HG02642 (cell line): ENCODE measurements around the gene TSHZ1.

ENCODE experiments used
- ATAC-seq: cut with Tn5 transposase; IDR thresholded peaks from one replicate; pipeline ENCODE4 v1.9.1; 2021; ENCODE audit warnings: mild to moderate bottlenecking; ENCODE audit not compliant: unreplicated experiment, poor library complexity

Gene TSHZ1, protein sequence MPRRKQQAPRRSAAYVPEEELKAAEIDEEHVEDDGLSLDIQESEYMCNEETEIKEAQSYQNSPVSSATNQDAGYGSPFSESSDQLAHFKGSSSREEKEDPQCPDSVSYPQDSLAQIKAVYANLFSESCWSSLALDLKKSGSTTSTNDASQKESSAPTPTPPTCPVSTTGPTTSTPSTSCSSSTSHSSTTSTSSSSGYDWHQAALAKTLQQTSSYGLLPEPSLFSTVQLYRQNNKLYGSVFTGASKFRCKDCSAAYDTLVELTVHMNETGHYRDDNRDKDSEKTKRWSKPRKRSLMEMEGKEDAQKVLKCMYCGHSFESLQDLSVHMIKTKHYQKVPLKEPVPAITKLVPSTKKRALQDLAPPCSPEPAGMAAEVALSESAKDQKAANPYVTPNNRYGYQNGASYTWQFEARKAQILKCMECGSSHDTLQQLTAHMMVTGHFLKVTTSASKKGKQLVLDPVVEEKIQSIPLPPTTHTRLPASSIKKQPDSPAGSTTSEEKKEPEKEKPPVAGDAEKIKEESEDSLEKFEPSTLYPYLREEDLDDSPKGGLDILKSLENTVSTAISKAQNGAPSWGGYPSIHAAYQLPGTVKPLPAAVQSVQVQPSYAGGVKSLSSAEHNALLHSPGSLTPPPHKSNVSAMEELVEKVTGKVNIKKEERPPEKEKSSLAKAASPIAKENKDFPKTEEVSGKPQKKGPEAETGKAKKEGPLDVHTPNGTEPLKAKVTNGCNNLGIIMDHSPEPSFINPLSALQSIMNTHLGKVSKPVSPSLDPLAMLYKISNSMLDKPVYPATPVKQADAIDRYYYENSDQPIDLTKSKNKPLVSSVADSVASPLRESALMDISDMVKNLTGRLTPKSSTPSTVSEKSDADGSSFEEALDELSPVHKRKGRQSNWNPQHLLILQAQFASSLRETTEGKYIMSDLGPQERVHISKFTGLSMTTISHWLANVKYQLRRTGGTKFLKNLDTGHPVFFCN (N-terminal part only)

GRCh38 chr18:75210274-75211001 is at the start of gene TSHZ1:
TSS of gene TSHZ1 (plus strand) at chr18:75210797. CDS start at chr18:75211877, 1,080 bp downstream.
- ATAC-seq = peak; percentile 30

GRCh38 chr18:75161256-75162028 is 49.2 kb upstream of the TSHZ1 start:
- peak; percentile 48 for ATAC-seq

- ATAC-seq = no peak
These were observed 48.1 kb upstream of the TSHZ1 start for GRCh38 chr18:75162467-75162866.

- ATAC-seq = no peak
These were observed 47.6 kb upstream of the TSHZ1 start for GRCh38 chr18:75162978-75163377.

DNA sequence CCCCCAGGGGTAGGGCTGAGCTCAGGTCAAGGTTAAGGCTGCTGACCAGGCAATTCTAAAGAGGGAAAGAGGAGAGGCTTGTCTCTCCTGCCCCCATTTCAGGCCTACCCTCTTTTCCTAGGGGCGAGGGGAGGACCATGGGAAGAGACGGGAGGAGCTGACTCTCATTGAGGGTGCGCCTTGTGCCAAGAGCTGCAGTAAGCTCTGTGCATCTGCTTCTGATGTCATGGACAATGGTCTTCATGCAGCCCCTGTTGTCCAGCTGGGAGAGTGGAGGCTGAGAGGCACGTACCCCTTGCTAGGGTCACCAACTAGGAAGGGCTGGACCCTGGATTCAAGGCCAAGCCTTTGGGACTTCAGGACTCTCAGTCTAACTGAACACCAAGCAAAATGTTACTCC is 46.9 kb upstream of the TSHZ1 start:
- ATAC-seq = no peak

- no peak for ATAC-seq
These were observed 46.1 kb upstream of the TSHZ1 start for GRCh38 chr18:75164479-75164878.

DNA sequence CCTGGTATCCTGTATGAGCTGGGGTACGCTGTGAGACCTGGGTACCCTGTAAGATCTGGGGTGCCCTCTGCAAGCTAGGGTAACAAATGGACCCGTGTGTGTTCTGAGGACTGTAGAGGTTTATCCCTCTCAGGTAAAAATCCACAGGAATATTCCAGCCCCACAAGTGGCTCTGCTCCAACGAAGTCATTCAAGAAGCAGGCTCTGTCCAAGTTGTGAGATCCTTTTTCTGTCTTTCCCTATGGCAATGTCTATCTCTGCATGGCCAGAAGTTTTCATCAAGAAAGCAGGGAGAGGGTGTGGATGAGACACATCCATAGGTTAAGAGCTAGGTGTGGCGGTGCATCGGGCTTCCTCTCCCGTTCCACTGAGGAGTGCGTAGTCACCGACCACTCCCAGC is 44.7 kb upstream of the TSHZ1 start:
- no peak for ATAC-seq

- ATAC-seq = no peak
These were observed 43.5 kb upstream of the TSHZ1 start for GRCh38 chr18:75167137-75167536.

GRCh38 chr18:75167759-75168618 is 42.6 kb upstream of the TSHZ1 start:
- no peak for ATAC-seq

DNA sequence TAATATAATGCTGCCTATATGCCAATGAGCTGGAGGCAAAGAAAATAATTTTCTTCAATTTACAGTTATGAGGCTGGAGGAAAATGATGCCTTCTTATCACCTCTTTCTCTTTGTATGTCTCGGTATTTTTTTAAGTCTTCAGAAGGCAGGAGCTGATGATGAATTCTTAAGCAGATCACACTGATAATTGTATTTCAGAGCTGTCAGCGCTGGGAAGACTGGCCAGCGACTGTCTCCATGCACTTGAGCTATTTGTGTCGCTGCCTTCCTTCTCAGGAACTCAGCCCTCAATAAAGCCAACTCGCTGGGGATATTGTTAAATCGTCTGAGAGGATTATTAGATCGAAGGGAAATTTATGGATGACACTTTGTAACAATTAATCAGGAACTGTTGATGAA is 42.0 kb upstream of the TSHZ1 start:
- ATAC-seq = no peak

- no peak for ATAC-seq
These were observed 41.2 kb upstream of the TSHZ1 start for GRCh38 chr18:75169411-75169810.

GRCh38 chr18:75170022-75170789 is 40.4 kb upstream of the TSHZ1 start:
- no peak for ATAC-seq

DNA sequence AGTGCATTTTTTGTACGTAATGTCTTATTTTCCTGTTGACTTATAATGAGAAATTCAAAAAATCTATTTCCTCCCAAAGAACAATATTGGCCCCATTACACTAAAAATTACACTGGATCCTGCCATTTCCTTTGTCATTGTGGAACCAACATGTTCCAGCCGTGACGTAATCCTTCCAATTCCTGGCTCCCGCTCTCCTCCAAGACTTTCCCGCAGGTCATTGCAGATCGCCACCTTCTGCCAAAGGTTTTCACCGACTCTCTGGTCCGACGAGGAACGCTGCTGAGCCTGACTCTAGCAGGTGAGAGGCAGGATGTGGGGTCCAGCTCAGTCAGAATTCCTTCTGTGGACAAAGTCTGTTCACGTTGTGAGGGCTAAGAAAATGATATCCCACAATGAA is 39.7 kb upstream of the TSHZ1 start:
- no peak for ATAC-seq

- no peak for ATAC-seq
These were observed 38.1 kb upstream of the TSHZ1 start for GRCh38 chr18:75172299-75173124.

DNA sequence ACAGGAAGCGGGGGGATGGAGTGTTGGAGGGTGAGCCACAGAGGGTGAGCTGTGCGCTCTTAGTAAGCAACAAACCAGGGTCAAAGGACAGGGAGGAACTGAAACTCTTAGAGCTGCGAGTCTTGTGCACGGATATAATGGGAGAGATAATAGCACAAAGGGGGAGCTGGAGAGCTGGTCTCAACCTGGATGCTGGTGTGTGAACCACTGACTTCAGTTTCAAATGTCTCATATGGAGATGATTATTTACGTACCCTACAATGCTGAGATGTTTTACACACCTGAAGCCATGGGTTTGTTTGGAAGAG is 37.5 kb upstream of the TSHZ1 start:
- ATAC-seq = peak; percentile 98

- no peak for ATAC-seq
These were observed 36.9 kb upstream of the TSHZ1 start for GRCh38 chr18:75173738-75174137.

DNA sequence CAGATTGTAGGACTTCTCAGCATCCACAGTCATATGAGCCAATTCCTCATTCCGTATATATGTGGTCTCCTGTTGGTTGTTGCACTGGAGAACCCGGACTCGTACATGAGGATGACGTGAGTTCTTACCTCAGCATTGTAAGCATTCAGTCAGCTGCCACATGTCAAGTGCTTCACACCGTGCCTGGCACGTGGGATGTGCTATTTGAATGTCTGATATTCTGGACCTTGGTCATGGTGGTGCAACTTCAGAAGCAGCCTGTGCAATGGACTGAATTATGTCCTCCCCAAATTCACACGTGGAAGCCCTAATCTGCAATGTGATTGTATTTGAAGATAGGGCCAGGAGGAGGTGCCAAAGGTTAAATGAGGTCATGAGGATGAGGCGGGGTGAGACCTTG is 33.7 kb upstream of the TSHZ1 start:
- ATAC-seq = no peak
